IgD-negative memory B cell (primary cell): Measurements from ENCODE around the gene ZNF329. TPM values are rescaled to one million over a fixed set of nuclear protein-coding genes. Genes with fewer than 3 reads are reported as not detected.

ENCODE experiments used
- polyA plus RNA-seq: library from polyadenylated mRNA; unstranded; fragments of 300-500 nt; fragmentation: Illumina TruSeq; gene quantifications from one replicate; pipeline ENCODE4 v1.2.3, GENCODE V29; 2021

ZNF329 gene
- polyA plus RNA-seq, 1 donor from 2014 or later = 8.2 TPM

Other genes starting within 250 kb of the ZNF329 start
- gene ZNF417, start 234.2 kb downstream of the ZNF329 start, polyA plus RNA-seq = 4.5 TPM
- gene ZNF418, start 215.4 kb downstream of the ZNF329 start, polyA plus RNA-seq = 6.0 TPM
- gene ZNF256, start 203.1 kb downstream of the ZNF329 start, polyA plus RNA-seq = 7.8 TPM
- not detected for gene C19orf18, start 176.3 kb downstream of the ZNF329 start, polyA plus RNA-seq
- 9.1 TPM for gene ZNF606, start 148.0 kb downstream of the ZNF329 start, polyA plus RNA-seq
- not detected for gene ZSCAN1, start 116.8 kb downstream of the ZNF329 start, polyA plus RNA-seq
- 1.0 TPM for gene ZNF135, start 91.5 kb downstream of the ZNF329 start, polyA plus RNA-seq
- 23.2 TPM for gene ZSCAN18, start 52.6 kb downstream of the ZNF329 start, polyA plus RNA-seq
- gene ZNF274, start 32.3 kb upstream of the ZNF329 start, polyA plus RNA-seq = 45.1 TPM
- 32.4 TPM for gene ZNF544, start 78.1 kb upstream of the ZNF329 start, polyA plus RNA-seq
- 0.98 TPM for gene ZNF8, start 128.2 kb upstream of the ZNF329 start, polyA plus RNA-seq
- gene ERVK3-1, start 154.6 kb upstream of the ZNF329 start, polyA plus RNA-seq = 76.1 TPM
- 2.9 TPM for gene ZSCAN22, start 176.2 kb upstream of the ZNF329 start, polyA plus RNA-seq
- gene A1BG, start 202.7 kb upstream of the ZNF329 start, polyA plus RNA-seq = 70.2 TPM
- 2.1 TPM for gene ZNF497, start 212.0 kb upstream of the ZNF329 start, polyA plus RNA-seq
- 8.0 TPM for gene ZNF837, start 230.2 kb upstream of the ZNF329 start, polyA plus RNA-seq
- 1,545 TPM for gene RPS5, start 236.5 kb upstream of the ZNF329 start, polyA plus RNA-seq
- not detected for gene RNF225, start 244.9 kb upstream of the ZNF329 start, polyA plus RNA-seq